Choroid plexus epithelial cell (primary cell): Measurements from ENCODE around the gene TXNDC11.
A peak's percentile ranks its signal among the peaks of the same experiment; 100 is the strongest.

Experiments
- DNase-seq: peaks from one replicate; pipeline ENCODE4 v3.0.0-alpha.2; 2010; ENCODE audit warnings: low read depth
- H3K4me3 ChIP-seq: 2 replicates; pipeline ENCODE4 v1.5.1; 2011; ENCODE audit warnings: low read depth, mild to moderate bottlenecking, control low read depth, low read length, moderate library complexity
- TF ChIP-seq, protein P1 (sequence below): conservative IDR thresholded peaks from 2 replicates; pipeline ENCODE4 v1.5.1; 2011; ENCODE audit warnings: low read depth, mild to moderate bottlenecking, control low read depth, inconsistent platforms, low read length, moderate library complexity

TXNDC11 gene

DNA sequence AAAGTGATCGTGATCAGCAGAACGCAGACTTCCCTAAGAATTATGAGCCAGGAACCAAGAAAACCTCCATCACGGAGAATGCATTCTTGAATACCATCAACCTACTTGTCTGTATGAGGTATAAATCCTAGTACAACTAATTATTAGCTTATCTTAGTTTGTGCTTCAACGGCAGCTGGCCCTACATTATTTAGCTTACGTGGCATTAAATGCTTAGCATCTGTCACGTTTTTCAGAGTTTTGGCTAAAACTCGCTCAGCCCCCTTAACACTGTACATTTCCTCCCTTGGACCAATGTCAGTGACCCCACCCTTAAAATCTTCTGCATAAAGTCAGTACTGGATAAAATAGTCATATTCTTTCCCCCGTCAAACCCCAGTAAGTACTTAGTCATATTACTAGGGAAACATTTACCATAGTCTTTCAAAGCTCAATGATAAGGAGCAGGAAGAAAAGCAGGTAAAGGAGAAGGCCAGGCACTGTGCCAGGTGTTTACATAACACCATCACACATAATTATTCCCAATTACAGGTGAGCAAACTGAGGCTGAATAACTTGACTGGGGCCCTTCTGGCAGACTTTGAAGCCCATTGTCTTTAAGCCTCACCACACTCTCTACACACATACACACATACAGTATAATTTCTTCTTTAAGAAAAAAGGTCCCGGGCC is 16.6 kb upstream of the TXNDC11 start:
- no peak for DNase-seq
- H3K4me3 ChIP-seq = no peak overlapping the region
- TF ChIP-seq, protein P1, sequence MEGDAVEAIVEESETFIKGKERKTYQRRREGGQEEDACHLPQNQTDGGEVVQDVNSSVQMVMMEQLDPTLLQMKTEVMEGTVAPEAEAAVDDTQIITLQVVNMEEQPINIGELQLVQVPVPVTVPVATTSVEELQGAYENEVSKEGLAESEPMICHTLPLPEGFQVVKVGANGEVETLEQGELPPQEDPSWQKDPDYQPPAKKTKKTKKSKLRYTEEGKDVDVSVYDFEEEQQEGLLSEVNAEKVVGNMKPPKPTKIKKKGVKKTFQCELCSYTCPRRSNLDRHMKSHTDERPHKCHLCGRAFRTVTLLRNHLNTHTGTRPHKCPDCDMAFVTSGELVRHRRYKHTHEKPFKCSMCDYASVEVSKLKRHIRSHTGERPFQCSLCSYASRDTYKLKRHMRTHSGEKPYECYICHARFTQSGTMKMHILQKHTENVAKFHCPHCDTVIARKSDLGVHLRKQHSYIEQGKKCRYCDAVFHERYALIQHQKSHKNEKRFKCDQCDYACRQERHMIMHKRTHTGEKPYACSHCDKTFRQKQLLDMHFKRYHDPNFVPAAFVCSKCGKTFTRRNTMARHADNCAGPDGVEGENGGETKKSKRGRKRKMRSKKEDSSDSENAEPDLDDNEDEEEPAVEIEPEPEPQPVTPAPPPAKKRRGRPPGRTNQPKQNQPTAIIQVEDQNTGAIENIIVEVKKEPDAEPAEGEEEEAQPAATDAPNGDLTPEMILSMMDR = no peak

DNA sequence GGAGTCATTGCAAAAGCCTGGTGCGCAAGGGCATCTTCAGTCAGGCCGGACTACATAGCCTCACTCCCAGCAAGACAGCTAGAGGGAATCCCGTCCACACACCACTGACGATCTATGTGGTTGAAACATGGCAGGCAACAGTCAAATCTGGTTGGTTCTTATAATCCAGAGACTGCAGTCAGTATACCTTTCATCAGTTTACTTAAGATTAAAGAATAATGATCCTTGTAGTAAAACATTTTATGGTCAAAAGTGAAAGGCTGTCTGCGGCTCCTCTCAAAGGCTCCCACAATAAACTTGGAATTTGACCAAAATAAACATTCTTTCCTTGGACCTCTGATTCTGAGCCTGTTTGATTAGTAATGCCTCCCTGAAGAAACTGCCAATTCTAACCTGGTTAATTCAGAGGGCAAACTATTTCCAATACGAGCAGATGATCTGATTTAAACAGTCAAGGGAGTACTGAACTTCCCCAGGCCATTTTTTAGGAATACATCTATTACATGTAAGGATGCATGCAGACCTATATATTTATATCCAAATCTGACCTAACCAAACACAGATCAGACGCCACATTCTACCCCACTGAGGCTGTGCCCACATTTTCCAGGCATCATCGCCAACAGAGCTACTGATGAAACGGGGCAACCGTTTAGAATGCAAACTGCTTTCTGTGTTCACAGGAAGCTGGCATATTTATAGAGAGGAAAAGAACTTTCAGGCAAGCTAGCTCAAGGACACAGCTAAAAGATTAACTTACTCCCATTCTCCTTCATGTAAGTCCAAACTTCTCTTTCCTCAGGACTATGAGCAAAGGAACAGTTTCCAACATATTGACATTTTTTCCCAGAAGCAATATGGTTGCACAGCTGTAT is 15.3 kb upstream of the TXNDC11 start:
- H3K4me3 ChIP-seq = no peak overlapping the region
- DNase-seq = peak; percentile 92
- TF ChIP-seq, protein P1 = peak; percentile 31

DNA sequence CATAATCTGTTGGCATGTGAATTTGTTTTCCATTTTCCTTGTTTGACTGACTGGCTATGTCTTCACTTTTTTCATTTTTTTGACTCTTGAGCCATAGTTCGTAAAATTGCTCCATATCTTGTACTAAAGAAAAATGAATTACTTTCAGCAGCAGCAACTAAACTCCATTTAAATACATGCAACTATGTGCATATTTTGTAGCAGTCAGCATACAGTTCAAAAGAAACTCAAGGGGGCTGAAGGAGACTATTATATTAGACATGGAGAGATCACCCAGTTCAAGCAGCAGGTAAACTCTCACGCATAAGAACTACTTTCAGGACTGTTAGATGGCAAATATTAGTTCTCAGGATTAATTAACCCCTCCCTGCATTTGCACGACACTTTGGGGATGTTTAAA is 13.6 kb upstream of the TXNDC11 start:
- TF ChIP-seq, protein P1 = no peak
- no peak for DNase-seq
- no peak overlapping the region for H3K4me3 ChIP-seq

DNA sequence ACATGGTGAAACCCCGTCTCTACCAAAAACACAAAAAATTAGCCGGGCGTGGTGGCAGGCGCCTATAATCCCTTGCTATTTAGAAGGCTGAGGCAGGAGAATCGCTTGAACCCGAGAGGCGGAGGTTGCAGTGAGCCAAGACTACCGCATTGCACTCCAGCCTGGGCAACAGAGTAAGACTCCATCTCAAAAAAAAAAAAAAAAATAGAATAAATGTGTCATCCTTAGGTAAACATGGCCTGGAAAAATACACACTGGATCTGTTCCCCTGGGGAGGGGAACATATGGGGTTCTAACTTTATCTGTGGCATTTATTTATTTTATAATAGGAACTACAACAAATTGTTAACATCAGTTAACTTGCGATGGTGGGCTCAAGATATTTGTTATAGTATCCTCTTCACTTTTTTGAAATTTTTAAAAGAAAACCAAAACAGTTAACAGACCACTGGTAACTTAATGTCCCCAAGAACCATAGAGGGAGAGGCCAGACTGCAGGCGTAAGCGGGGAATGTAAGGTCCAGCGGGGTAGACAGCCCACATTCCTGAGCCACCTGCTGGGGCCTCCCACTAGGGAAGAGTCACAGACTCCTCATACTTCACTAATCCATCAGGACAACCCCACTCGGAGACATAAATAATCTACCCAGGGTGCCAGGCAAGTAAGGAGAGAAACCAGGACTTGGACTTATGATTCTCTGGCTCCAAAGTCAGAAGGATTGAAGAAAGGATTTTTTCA is 12.5 kb upstream of the TXNDC11 start:
- no peak overlapping the region for H3K4me3 ChIP-seq
- DNase-seq = peak; percentile 27
- TF ChIP-seq, protein P1 = no peak

DNA sequence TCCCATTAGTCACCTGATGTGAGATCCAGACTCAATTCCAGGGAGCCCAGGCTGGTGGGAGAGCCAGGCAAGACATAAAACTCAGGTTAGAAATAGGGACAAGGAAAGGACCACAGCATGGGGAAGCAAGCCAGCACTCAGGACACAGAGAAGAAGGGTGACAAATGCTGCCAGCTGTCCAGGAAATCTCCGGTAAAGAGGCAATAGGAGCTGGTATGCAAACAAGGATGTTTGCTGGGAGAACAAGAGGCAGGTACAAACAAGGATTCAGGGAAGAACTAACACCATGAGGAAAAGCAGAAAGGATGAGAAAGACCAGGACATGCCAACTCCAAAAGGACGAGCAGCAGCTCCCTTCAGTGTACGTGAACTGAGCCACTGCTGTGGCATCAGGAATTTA is 10.2 kb upstream of the TXNDC11 start:
- H3K4me3 ChIP-seq = no peak overlapping the region
- TF ChIP-seq, protein P1 = no peak
- DNase-seq = no peak

DNA sequence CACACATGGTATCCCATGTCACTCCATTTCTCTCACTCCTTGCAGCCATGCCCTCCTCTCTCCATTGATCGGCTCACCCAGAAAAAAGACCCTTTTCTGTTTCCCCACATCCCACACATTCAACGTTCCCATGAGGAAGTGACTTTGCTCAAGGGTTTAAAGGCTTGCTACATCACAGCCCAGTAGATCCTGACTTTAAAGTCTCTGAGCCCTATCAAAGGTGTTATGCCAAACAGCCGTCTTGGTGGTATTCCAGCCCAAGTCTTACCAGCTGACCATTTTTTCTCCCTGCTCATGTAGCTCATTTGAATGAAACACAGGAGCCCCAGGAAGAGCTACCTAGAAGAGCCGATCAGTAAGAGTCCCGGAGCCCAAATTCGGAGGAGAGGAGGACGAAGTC is 7.4 kb upstream of the TXNDC11 start:
- no peak overlapping the region for H3K4me3 ChIP-seq
- DNase-seq = no peak
- TF ChIP-seq, protein P1 = no peak
